AG08396 (cell line): Measurements from ENCODE around the gene SGCD.
"Not testable (repeated sequence)": the region's sequence is repeated elsewhere in the genome, so short reads cannot be mapped to it uniquely, and the experiment has no call there.

Experiments
- DNase-seq: peaks from one replicate; pipeline ENCODE4 v3.0.0; 2012; ENCODE audit warnings: low spot score, mixed read lengths

SGCD gene

DNA sequence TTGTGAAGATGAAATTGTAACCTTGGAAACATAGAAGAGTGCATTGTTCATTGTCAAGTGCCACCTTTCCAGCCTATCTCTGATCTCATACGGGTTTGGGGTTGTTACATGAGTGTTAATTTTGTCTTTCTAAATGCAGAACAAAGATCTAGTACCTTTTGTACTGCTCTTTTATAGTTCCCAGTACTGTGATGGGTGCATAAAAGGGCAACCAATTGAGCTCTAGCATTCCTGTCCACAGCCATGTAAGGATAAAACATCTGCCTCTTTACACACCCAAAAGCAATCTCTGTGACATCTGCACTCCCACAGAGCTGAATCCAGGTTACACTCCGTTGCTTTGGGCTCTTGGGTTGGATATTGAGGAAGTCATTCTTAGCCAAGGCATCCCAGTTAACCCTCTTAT, 255.2 kb downstream of the SGCD start:
- no peak for DNase-seq

DNA sequence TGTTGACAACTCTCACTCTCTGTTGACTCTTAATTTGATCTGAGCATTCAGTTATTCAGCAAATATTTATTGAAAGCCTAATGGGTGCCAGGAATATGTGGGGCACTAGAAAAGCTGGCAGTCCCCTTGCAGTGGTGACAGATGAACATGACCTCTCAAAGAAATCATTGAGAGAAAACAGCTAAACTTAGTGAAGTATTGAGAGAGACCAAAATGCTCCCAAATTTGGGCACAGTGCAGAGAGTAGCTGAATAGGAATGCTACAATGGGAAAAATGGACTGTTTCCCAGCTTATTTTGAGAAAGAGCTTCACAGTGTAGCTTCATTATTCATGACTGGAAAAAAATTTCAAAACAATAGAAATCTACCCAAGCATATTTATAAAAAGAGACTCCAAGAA, 257.9 kb downstream of the SGCD start:
- no peak for DNase-seq

DNA sequence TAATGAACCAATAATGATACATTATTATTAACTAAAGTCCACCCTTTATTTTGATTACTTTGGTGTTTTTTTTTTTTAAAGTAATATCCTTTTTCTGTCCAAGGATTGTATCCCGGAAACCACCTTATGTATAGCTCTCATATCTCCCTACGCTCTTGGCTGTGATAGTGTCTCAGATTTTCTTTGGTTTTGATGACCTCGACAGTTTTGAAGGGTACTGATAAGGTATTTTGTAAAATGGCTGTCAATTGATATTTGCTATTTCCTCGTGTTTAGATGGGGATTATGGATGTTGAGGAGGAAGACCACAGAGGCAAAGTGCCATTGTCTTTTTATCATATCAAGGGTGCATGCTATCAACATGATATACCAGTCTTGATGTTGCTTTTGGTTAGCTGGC, 259.0 kb downstream of the SGCD start:
- no peak for DNase-seq

DNA sequence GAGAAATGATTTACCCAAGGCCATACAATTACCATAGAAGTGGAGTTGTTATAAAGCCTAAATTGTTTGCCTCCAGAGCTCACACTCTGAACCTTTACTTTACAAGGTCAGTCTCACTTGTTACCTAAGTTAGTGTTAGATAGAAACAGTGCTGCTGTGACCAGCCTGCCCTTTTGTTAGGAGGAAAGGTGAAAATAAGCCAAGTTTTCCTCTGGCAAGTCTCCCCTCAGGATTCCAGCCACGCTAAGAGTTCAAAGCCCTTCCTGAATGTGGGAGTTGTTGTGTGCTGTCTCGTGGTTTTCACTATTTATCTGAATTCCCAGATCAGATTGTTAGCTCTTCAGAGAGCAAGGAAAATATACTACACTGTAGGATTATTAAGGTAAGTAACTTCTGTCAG, 260.0 kb downstream of the SGCD start:
- no peak for DNase-seq

DNA sequence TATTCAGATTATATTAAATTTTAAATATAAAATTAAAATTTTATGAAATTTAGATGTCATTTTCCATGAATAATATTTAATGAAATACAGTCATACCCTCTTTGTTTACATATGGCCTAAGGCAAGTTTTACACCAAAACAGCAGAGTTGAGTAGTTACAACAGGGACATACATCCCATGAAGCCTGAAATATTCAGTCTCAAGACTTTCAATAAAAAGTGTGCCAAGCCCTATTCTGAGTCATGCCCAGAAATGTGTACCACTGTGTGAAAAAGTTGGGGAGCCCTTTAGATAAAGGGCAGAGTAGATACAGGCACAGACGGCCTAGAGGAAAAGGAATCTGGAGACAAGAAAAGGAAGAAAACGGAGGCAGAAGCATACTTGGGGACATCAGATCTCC, 261.3 kb downstream of the SGCD start:
- no peak for DNase-seq

DNA sequence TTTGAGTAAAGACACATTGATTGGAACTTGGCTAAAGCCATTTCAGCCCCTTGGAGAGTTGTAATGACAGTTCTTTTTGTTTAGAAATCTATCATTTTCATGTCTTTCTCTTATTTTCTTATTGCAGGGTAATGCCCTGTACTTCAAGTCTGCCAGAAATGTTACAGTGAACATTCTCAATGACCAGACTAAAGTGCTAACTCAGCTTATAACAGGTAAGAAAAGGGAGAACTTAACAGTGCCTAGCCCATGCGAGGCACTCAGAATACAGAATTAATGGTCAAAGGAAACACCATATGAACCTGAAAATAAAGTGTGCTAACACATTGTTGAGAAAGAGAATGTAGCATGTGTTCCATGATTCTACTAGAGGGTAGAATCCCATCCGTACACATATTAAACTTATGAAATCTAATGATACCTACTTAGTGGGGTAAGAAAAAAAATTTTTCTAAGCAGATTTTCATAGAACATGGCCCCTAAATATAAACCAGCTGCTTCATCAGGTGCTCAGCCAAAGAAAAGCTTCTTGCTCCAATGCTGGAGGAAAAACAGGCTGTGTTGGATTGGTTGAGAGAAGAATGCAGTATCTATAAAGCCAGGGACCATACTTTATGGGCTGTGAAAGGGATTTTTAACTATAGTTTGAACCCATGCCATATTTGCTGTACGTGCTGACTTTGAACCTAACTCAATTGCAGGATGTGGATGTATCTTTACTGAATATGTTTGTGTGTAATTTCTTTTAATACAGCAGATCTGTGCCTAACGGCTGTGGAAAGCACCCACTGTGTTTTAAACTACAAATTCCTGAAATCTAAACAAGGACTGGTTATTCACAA, 262.4 kb downstream of the SGCD start:
- DNase-seq, result no peak

DNA sequence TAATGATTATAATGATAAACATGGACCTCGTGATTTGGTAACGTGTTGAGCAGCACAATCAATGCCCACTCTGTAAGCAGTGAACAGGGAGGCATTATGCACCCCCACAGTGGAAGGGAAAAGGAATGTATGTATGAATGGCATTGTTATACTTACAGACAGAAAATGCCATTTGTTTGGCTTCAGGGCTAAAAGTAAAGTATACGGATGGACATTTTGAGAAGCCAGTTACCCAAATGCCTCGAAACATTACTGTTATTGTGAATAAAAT, 262.9 kb downstream of the SGCD start:
- DNase-seq, result no peak

DNA sequence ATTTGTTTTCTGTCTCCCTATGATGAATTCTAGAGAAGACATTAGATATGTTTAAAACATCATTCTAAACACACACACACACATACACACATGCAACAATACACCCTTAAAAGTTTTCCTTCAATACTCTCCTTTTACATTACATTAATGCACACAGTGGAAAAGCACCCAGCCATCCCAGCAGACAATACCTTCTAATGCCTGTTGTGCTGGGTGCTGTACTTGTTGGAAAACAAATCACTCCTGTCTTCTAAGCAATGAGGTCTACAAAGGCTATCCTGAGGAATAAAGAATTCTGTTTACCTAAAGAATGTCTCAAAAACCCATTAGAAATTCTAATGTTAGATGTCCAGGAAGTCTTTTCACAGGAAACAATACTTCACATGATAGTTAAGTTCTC, 264.0 kb downstream of the SGCD start:
- no peak for DNase-seq

DNA sequence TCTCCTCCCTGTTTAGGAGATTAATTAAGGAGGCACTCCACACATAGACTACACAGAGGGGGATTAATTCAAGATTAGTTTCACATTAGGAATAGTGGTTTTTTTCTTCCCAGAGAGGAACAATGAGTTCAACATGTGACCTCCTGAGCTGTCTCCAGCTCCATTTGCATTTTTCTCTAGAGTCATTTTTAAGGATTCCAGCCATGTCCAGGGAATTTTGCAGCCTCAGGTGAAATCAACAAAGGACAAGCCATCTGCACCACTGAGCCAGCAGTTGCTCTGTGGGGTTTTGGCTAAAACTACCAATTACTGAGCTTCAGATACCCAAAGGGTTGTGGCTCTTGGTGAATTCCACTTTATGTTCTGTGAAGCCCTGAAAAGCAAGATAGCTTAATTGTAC, 264.7 kb downstream of the SGCD start:
- DNase-seq, result no peak

DNA sequence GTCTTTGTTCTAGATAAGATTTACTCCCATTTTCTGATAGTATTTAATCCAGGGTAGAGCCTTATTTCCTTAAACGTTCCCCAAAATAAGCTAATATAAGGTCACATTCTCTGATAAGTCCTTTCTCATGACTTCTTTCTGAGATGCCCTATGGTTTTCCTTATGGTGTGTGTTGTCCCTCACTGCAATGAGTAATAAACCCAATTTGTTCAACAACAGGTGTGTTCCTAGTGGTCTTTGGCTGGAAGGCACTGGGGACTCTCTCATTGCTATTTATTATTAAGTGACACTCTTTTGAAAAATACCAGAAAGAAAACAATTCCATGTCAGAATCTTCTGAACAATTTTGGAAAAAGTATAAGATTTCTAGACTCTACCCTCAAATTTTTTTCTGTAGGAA, 266.6 kb downstream of the SGCD start:
- DNase-seq, result no peak

DNA sequence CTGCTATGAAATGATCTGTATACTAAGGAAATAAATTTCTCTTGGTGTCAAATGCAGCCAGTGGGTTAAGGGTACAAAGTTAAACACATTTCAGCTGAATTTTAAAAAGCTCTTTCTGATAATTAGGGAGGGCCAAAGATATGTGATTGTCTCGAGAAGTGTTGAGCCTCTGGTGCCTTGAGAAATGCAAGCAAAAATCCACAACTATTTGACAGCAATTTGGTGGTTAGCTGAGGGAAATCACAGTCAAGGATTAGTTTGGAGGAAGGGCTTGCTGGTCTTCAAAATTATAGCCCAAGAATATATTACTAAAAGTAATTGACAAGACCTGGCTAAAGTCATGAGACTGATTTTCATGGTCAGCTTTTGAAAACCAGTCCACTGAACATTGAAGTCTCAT, 267.4 kb downstream of the SGCD start:
- no peak for DNase-seq

DNA sequence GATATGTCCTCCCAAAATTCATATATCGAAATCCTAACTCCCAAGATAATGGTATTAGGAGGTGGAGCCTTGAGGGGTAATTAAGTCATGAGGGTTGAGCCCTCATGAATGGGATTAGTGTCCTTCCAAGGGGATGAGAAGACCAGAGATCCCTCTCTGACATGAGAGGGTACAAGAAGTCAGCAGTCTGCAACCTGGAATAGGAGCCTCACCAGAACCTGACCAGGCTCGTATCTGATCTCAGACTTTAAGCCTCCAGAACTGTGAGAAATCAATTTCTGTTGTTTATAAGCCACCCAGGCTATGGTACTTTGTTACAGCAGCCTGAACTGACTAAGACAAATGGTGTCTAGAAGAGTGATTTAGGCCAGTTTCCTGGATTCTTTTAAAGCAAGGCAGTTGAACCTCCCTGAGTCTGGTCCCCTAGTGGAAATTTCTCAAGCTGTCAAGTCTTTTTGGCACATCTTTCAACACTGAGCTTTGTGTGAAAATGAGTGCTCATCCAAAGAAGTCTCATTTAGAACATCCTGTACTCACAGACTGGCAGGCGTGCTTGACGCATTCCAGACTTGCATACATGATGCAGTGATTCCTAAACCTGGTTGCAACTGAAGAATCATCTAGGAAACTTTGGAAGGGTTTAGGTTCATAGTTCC, 268.3 kb downstream of the SGCD start:
- no peak for DNase-seq

DNA sequence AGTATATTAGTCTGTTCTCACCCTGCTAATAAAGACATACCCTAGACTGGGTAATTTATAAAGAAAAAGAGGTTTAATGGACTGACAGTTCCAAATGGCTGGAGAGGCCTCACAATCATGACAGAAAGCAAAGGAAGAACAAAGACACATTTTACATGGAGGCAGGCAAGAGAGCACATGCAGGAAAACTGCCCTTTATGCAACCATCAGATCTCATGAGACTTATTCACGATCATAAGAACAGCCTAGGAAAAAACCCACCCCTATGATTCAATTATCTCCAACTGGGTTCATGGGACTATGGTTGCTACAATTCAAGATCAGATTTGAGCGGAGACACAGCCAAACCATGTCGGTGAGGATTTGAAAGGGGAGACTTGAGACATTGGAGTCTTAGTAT, 270.3 kb downstream of the SGCD start:
- no peak for DNase-seq

DNA sequence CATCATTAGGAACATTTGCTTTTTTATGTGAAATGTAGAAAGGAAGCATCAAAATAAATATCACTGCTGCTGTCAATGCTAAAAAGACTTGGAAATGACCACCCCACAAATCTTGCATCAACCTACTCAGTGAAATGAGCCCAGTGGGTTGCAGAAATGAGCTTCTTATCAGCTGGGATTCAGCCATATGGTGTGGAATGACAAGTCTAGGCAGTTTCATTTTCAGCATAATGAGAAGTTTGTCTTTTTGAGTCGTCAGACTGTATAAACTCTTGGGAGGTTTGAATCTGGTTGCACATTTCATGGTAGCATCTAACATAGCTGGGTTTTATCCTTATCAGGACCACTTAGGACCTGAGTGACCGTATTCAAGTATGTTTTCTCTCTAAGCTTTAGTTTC, 272.0 kb downstream of the SGCD start:
- no peak for DNase-seq

DNA sequence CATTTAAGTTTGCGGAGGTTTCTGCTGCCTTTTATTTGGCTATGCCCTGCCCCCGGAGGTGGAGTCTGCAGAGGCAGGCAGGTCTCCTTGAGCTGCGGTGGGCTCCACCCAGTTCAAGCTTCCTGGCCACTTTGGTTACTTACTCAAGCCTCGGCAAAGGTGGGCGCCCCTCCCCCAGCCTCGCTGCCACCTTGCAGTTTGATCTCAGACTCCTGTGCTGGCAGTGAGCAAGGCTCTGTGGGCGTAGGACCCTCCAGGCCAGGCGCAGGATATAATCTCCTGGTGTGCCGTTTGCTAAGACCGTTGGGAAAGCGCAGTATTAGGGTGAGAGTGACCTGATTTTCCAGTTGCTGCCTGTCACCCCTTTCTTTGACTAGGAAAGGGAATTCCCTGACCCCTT, 283.6 kb downstream of the SGCD start:
- not testable (repeated sequence) for DNase-seq

DNA sequence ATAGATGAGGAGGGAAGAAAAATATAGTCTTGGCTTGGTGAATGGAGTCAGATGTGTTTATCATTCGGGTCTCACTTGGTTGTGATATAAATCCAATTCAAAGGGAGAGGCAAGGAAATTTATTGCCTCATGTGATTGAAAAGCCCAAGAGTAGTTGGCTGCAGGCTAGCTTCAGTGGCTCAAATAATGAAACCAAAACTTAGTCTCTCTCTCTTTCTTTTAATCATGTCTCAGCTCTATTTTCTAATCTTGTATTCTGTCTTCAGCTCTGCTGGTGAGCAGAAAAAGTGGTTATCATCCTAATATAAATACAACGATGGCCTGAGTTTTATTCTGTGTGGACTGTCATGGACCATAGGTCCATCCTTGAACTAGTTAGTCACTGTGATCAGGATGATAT, 288.9 kb downstream of the SGCD start:
- no peak for DNase-seq

DNA sequence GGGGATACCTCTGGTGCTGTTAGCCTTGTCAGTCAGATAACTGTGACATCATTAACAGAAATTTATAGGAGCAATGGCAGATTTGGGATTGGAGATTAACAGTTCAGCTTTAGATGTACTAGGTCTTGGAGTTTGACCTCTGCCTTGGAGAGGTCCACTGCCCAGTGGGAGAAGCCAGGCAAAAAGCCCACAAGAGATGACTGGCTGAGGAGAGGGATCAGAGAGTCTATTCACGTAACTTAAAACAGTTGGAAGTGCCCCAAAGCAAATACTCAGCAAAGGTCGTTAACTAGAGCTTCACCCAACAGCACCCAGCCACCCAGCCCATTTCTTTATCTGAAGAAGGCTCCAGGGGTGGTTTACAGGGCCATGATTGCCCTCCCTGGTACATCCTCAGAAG, 290.5 kb downstream of the SGCD start:
- DNase-seq, result no peak

DNA sequence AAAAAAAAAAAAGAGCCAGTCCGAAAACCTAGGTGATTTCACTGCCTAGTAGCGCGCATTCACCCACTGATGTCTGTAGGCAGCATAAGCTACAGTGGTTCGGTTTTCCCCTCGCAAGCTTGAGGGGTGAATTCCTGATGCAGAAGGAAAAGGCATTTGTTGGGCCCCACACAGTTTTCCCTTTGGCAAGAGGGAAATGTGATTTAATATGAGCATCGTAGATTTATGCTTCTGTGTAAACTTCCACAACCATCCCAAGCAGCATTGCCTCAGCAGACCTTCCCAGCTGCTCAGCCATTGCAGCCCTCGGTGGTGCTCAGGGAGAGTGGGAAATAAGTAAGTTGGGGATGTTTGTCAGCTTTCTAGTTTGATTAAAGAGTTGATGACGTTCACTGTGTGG, 291.6 kb downstream of the SGCD start:
- DNase-seq, result no peak

DNA sequence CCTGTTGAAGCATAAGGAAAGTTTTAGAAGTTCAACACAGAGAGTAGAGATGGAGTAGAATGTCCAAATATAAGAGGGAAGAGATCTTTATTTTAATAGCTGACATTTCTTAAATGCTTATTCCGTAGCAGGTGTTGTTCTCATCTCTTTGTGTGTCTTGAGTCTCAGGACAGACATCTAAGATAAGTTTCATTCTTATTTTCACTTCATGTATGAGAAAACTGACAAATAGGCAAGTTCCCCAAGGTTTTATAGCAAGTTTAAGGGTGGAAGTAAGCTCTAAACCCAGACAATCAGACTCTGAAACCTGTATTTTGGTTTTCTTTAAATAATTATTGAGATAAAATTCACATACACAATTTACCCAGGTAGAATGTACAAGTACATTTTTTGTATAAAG, 294.8 kb downstream of the SGCD start:
- no peak for DNase-seq

DNA sequence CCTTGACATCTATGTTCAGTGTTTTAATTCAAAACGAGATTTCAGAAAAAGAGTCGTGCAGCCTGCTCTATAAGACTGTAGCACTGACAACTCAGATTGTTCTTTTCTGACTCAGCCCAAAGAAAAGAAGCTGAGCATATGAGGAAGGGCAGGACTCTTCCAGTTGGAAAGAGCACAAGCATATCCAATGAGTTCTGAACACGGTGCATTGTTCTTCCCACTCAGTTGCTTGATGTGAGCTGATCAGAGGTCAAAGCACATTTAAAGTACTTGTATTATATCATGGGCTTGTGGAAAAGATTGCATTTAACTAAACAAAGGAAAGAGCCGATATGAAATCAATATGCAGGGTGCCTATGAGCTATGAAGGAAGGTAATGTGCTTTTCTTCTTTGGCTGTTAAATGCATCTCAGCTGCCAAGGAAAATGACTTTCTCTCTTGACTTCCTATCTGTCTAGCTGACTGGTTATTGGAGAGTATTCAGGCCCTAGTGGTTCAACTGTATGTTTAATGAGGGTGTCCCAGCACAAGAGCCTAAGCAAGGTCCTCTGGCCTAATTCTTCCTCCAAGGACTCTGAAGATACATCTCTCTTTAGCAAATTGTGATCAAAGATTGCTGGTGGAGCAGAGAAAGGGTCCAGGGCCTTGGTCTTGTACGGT, 296.5 kb downstream of the SGCD start:
- DNase-seq, result no peak

DNA sequence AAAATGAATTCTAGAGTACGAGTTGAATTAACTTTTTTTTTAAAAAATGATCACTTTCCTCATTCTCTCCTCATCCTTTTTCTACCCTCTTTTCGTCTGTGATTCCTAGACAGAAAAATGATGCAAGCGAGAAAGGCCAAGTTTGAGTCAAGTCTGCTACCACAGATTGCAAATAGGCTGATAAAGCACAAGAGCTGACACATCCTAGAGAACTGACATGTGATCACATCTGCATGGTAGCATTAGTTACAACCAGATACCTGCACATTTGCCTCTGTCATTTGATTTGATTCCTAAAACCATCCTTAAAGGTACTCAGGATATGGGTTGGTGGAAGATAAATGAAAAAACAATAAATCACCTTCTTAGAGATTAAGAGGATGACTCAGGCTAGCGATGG, 297.7 kb downstream of the SGCD start:
- no peak for DNase-seq

DNA sequence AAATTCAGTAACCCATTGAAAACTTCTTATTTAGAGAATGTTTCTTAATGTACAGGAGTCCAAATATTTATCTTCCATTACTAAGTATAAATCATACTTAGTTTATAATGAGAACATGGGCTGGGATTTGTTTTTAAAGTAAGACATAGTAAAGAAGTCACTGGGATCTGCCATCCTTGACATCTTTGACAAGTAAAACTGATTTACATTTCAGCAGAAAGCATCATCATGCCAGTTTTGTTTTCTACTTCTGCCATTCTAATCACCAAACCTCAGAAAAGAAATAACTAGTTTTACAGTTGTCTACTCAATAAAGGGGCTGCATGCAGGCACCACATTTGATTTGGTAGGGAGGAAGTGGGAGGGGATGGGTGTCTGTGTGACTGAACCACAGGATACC, 301.5 kb downstream of the SGCD start:
- DNase-seq, result no peak

DNA sequence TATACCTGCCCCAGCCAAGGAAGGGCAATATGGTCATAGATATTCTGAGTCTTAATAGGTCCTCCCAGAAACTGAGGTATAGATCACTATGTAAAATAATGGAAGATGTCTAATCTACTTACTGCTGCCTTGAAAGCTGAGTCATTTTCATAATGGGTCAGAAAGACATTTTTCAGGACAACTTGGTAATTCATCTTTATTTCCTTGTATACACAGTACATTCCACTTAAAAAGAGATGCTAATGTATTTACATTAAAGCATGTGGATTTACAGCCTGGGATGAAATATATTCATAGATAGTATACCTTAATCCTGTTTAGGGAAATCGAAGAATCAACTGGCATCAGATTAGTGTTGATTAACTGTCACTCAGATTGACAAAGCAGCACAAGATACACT, 304.0 kb downstream of the SGCD start:
- no peak for DNase-seq

DNA sequence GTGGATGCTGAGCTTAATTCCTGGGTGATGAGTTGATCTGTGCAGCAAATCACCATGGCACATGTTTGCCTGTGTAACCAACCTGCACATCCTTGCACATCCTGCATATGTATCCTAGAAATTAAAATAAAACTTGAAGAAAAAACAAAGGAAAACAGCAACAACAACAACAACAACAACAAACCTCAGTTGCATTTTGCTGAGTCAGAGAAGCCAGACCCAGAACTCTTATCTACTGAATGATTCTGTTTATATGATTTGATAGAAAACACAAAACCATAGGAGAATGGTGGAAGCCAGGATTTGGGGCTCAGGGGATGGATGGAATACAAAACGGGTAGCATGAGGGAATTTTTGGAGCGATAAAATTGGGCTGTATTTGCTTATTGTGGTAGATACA, 307.3 kb downstream of the SGCD start:
- DNase-seq, result no peak
